Putamen (tissue), 1 donor: Measurements from ENCODE around the gene HAUS5.

Experiments used
- DNase-seq: peaks from one replicate; pipeline ENCODE4 v3.0.0-alpha.2; 2016; ENCODE audit warnings: low spot score

HAUS5 gene

DNA sequence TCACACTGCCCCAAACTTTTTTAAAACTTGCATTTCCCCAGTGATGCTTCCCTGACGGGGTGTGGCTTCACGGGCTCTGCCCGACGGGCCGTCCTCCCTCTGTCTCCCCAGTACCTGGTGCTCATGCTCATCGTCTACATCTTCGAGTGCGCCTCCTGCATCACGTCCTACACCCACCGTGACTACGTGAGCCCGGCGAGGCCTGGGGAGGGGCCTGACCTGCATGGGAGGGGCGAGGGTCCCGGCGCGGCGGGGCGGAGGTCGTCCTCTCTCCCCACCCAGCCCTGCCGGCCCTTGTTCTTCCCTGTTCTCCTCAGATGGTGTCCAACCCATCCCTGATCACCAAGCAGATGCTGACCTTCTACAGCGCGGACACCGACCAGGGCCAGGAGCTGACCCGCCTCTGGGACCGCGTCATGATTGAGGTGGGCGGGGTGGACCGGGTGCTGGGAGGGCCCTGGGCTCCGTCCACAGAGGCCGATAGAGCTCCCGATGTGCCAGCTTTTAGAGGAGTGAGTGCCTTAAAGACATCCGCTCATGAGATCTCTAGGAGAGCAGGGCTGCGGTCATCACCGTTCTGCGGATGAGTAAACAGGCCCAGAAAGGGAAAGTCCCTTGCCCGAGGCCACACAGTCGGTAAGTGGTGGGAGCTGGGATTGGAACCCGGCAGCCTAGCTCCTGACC lies 60.7 kb downstream of the HAUS5 start:
- DNase-seq, result no peak
